Activated T-cell treated with anti-CD3 and anti-CD28 coated beads, Interleukin-2, amount 50 U/mL, for 48 hours (primary cell): Measurements from ENCODE around the gene DEGS2.
"Not testable (repeated sequence)": the region's sequence is repeated elsewhere in the genome, so short reads cannot be mapped to it uniquely, and the experiment has no call there.

Experiments used
- DNase-seq, 2 experiments: peaks; one replicate each; pipeline ENCODE4 v3.0.0-alpha.2; 2020

The DEGS2 gene

GRCh38 chr14:100159094-100159864 lies at the start of gene DEGS2:
Gene DEGS2, minus strand, starts transcription at chr14:100159645. Its CDS starts 58 bp downstream, at chr14:100159587.
- DNase-seq: peak; percentile 70 to 78

DNA sequence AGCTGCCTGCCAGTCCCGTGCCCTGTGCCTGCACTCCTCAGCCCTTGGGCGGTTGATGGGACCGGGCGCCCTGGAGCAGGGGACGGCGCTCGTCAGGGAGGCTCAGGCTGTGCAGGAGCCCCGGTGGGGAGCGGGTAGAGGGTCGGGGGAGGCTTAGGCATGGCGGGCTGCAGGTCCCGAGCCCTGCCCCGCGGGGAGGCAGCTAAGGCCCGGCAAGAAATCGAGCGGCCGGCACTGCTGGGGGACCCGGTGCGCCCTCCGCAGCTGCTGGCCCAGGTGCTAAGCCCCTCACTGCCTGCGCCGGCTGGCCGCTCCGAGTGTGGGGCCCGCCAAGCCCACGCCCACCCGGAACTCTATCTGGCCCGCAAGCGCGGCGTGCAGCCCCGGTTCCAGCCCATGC lies 48.7 kb upstream of the DEGS2 start:
- DNase-seq: not testable (repeated sequence)

- peak in 1 of 2 experiments; percentile 27 for DNase-seq
Measured at GRCh38 chr14:100207588-100207987, 48.1 kb upstream of the DEGS2 start.

GRCh38 chr14:100204835-100205167 lies 45.4 kb upstream of the DEGS2 start:
- DNase-seq: not testable (repeated sequence)

GRCh38 chr14:100203962-100204834 lies 44.8 kb upstream of the DEGS2 start:
- DNase-seq: no peak

DNA sequence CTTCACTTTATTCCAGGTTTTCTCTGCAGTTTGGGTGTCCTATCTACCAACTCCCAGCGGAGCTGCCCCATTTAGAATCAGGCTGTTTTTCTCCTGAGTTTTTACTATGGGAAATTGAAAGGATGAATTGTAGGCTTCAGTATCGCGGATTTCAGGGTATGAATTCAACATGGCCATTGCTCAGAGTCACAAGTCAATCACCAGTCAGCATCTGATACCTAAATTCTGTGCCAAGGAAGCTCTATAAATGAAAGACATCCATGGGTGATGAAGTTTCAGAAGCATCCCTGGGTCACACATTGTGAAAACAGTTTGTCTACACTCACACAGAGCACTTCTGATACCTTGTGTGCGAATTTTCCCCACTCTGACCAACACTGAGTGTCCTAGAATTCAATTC lies 43.7 kb upstream of the DEGS2 start:
- DNase-seq: no peak

DNA sequence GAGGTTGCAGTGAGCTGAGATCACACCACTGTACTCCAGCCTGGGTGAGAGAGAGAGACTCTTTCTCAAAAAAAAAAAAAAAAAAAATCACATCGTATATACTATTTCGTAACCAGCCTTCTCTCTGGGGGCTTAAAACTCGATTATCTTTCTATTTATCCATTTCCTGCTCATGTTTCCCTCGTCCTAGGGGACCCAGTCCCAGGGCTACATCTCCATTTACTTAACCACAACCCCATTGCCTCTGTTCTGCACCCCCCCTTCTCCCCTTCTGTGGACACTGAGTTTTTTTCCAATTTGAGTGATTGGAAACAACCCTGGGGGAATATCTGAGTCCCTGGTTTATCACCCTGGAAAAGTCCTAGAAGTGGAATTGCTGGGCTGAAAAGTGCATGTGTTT lies 43.3 kb upstream of the DEGS2 start:
- DNase-seq: no peak

- no peak for DNase-seq
Measured at GRCh38 chr14:100201701-100202100, 42.3 kb upstream of the DEGS2 start.

DNA sequence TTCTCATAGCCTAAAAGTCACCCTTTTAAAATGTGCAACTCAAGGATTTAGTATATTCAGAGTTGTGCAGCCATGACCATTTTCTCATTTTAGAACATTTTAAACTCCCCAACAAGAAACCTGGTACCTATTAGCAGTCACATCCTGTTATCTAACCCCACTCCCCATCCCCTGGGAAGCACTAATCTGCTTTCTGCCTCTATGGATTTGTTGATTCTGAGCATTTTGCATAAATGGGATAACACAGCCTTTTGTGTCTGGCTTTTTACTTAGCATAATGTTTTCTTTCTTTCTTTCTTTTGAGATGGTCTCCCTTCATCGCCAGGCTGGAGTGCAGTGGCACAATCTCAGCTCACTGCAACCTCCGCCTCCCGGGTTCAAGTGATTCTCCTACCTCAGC lies 40.9 kb upstream of the DEGS2 start:
- no peak for DNase-seq

GRCh38 chr14:100199240-100199860 lies 39.9 kb upstream of the DEGS2 start:
- no peak for DNase-seq

DNA sequence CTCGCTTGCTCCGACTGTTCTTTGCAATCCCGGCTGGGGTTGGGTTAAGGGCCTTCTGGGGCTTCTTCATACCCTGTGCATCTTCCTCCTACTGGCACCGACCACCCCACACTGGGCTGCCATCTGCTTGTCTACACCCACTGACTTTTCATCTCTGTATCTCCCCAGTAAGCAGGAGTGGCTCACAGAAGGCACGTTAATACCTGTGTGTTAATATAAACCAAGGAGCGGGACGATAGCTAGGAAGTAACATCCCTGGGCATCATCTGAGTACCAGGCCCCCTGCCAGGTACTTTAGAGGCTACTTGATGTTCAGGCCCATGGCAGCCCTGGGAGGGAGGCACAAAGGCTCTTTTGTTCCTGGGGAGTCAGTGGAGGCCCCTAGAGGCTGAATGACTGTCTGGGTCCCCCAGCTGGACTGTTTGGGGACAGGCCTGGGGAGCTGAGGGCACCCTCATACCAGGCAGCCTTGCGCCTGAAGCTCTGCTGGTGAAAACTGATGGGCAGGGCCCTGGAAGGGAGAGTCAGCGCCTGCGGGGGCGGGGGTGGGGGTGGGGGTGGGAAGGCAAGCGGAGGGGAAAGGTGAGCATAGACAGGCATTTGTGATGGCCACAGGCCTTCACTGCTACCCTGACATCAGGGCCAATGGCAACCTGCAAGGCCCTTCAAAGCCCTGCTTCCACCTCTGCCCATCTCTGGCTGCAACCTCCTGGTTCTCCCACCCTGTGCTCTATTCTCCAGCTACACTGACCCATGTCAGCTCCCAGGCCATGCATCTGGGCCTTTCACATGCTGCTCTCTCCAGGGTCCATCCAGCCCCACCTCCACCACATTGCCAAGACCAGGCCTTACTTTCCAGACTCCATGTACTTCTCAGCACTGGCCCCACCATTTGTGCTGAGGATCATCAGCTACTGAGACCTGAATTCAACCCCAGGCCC lies 34.2 kb upstream of the DEGS2 start:
- DNase-seq: peak in 1 of 2 experiments; percentile 47

DNA sequence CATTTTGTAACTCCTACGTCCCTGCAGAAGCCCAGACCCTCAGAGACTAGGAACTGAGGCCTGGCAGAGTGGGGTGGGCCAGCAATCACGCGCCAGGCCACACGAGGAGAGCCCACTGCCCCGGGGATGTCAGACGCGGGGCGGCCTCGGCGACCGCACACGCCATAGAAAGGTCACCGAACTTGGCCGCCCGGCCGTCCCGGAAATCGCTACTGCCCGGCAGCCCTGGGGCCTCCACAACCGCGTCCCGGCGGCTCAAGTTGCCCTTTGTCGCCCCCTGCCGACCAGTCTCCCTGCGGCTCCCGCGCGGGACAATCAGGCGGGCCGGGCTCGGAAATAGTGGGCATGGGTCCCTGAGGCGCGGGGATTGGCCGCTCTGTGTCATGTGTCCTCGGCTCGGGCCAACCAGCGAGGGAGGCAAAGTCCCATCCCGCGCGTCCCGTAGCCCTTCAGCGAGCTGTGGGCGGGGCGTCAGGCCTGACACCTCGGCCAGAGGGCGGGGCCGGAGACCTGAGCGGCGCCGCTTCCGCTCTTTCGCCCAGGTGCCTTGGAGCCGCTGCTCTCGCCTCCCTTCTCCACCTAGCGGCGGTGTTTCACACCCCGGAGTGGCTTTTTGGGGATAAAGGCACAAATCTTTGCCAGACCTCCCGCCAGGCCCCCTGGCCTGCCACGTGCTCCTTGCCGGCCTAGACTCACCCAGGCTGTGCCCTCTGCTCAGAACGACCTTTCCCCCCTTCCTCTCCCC lies 33.4 kb upstream of the DEGS2 start:
- DNase-seq: peak; percentile 100

DNA sequence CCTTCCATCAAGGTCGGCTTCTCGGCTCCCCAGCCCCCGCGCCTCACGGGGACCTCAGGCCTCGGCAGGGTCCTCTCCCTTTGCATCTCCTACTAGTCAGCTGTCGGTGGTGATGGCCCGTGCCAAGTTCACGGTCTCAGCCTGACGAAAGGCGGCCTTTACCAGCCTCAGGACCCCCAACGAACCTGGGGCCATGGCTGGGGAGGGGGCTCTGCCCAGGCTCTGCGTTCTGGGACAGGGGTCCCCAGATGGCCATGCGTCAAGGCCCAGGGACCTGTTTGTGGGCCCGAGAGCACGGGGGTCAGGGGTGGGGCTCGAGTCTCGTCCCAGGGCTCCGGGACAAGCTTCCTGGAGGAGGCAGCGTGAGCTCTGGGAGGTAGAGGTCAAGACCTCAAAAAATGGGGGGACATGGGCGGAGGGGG lies 32.8 kb upstream of the DEGS2 start:
- DNase-seq: no peak

DNA sequence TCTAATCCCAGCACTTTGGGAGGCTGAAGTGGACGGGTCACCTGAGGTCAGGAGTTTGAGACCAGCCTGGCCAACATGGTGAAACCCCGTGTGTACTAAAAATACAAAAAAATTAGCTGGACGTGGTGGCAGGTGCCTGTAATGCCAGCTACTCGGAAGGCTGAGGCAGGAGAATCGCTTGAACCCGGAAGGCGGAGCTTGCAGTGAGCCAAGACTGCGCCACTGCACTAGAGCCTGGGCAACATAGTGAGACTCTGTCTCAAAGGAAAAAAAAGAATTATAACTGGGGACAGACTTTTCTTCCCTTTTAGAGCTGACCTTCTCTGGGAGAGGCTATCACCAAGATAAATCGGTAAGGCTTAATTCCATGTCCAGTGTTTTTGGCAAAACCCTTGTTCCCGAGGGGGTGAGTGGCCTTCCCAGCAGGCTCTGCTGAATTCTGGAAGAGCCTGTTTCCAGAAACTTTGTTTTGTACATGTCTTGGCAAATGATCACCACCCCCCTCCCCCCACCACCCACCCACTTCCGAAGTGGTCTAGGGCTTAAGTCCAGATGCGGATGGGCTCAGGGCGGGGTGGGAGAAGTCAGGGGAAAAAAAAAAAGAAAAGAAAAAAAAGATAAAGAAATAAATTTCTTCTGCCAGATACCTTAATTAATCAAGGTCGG lies 32.3 kb upstream of the DEGS2 start:
- no peak for DNase-seq

DNA sequence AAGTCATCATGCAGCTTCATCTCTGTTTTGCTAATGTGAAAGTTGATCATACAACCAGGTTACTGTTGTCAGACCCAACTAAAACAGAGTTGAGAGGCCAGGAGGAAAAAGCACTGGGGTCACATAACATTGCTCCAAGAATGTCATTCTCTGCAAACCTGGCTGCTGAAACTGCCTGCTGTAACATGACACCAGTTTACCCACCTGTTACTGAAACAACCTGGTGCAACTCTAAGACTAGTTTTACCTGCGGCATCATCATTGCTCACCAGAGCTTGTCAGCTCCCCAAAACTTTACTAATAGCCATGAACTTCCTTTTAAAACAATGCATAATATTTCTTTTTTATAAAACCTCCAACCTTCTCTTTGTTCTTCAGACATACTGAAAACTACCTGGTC lies 30.7 kb upstream of the DEGS2 start:
- DNase-seq: no peak

GRCh38 chr14:100188392-100189030 lies 29.1 kb upstream of the DEGS2 start:
- DNase-seq: no peak

DNA sequence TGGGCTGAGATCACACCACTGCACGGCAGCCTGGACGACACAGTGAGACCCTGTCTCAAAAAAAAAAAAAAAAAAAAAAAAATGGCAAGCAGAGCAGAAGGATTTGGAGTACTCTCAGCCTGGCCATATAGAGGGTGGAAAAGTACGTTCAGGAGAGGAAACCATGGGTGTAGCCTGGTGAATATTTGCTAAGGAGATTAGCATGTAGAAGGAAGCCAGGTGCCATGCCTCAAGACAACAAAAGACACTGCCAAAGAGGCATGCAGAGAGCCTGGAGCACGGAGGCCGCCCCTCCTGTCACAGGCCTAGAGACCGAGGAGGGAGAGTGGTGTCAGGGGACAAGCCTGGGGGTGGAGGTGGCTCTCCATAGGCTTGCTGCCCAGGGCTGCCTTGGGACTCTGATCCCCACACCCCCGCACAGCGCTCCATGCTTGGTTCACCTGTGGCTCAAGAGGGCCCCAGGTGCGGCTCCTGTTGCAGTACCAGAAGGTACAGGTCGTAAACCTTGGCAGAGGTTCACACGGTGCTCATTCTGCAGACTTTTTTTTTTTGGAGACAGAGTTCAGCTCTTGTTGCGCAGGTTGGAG lies 27.9 kb upstream of the DEGS2 start:
- no peak for DNase-seq

- DNase-seq: not testable (repeated sequence)
Measured at GRCh38 chr14:100181876-100182551, 22.6 kb upstream of the DEGS2 start.

DNA sequence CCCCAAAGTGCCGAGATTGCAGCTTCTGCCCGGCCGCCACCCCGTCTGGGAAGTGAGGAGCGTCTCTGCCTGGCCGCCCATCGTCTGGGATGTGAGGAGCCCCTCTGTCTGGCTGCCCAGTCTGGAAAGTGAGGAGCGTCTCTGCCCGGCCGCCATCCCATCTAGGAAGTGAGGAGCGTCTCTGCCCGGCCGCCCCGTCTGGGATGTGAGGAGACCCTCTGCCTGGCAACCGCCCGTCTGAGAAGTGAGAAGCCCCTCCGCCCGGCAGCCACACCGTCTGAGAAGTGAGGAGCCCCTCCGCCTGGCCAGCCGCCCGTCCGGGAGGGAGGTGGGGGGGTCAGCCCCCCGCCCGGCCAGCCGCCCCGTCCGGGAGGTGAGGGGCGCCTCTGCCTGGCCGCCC lies 21.2 kb upstream of the DEGS2 start:
- not testable (repeated sequence) for DNase-seq

DNA sequence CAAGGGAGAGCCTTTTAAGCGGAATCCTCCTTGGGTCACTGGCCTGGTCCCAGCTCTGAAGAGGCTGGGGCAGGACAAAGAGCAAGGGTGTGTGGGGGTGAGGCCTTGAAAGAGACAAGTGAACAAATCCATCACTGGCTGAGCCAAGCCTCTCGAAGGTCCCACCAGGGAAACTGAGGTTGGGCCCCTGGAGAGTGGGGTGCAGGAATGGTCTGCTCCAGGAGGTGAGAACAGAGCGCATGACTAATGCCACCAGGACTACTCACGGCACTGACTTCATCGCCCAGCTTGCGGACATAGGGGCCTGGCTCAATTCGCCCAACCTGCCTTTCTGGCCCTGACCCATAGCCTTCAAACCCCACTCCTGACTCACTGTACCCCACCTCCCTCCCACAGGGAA lies 19.2 kb upstream of the DEGS2 start:
- DNase-seq: no peak
